ENCODE results near the gene AMH.
A peak's percentile ranks its signal among the peaks of the same experiment; 100 is the strongest.

Gene AMH

GRCh38 chr19:2236314-2237050 is 12.6 kb upstream of the AMH start, which contains the start of the genes PLEKHJ1 and SF3A2:
PLEKHJ1 (minus strand) TSS chr19:2236329; CDS start chr19:2236248, 81 bp downstream.
SF3A2 (plus strand) TSS chr19:2236824; CDS start chr19:2243419, 6,595 bp downstream.
- peak; percentile 98 for DNase-seq

- DNase-seq = no peak
These were observed 11.9 kb upstream of the AMH start for GRCh38 chr19:2237051-2237868.

DNA sequence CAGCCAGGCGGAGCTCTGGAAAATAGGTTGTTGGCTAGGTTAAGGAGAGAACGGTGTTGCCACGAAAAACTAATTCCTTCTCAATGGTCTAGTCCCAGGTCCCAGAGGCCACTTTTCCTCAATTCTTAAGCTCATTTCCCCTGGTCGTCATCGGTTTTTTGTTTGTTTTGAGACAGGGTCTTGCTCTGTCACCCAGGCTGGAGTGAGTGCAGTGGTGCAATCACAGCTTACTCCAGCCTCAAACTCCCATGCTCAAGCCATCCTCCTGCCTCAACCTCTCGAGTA is 11.3 kb upstream of the AMH start:
- no peak for DNase-seq

DNA sequence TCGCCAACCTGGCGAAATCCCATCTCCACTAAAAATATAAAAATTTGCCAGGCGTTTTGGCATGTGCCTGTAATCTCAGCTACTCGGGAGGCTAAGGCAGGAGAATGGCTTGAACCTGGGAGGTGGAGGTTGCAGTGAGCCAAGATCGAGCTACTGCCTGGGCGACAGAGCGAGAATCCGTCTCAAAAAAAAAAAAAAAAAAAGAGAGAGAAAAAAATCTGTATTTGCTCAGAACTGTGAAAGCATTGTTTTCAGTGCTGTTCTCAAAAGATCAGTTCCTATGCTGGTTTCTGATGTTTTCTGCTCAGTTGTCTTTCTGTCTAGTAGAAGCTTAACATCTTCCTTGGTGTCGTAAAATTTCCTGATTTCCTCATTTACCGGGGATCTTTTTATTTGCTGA is 9.9 kb upstream of the AMH start:
- no peak for DNase-seq

- DNase-seq = peak; percentile 41
These were observed 9.1 kb upstream of the AMH start for GRCh38 chr19:2239771-2240770.

DNA sequence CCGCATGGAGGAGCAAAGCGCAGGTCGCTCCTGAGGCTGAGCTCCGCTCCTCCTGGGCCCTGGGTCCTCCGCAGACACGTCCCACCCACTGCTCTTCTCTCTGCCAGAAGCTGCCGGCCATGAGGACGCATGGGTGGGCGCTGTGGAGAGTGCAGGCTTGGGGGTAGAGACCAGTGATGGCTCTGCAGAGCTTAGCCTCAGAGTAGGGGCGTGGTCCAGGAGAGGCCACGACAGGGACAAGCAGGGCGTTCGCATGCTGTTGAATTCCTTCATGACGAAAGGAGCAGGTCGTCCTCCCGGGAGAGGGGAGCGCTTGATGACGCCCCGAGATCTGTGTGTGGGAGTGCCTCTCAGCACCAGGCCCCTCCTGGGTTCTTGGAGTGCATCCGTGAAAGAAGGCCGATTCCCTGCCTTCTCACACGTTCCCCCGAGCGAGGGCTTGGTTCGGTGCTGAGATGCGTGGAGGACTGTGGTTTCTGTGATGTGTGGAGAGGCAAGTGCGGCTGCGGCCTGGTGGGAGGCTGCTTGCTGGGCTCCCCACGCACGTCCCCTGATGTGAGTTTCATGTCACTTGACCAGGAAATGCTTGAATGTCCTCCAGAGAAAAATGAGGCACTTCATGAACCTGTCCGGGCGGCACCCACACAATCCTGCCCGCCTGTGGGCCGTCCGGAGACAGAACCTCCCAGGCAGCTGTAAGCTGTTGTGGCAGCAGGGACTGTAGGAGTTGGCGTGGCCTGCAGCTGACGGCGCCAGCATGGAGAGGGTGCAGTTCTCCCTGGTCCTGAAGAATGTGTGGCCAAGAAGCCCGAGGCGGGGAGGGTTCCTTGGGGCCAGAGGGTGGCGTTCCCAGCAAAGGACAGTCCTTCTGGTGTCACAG is 8.0 kb upstream of the AMH start:
- no peak for DNase-seq

- no peak for DNase-seq
These were observed 7.0 kb upstream of the AMH start for GRCh38 chr19:2242092-2242537.

DNA sequence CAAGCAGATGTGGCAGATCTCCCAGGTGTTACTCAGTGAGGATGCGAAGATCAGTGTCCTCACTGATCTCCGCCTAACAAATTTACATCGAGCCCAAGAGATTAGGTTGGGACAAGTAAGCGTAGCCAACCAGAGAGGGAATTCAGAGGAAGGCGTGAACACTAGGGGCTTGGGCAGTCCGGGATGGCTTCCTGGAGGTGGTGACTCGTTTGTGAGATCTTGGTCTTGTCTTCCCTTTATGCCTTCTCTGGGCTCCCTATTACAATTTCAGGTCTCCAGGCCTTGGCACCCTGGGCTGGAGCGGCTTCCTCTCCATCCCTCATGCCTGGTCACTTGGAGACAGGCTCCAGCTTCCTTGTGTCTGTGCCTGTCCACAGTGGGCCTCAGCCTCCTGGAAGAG is 6.3 kb upstream of the AMH start:
- DNase-seq = no peak

GRCh38 chr19:2243274-2244124 is 5.6 kb upstream of the AMH start:
- no peak for DNase-seq

DNA sequence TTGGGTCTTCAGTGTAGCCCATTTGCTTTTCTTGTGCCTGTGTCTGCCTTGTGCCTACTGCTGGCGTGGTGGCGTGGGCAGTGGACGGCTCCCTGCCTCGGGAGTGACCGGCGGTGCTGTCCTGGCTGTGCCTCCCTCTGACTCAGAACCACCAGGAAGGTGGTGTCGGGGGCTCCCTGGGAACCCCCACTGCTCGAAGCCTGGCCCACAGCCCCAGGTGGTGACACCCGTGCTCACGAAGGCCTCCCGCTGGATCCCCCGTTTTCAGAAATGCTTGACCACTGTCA is 5.1 kb upstream of the AMH start:
- no peak for DNase-seq

- DNase-seq = no peak
These were observed 4.6 kb upstream of the AMH start for GRCh38 chr19:2244486-2244885.

DNA sequence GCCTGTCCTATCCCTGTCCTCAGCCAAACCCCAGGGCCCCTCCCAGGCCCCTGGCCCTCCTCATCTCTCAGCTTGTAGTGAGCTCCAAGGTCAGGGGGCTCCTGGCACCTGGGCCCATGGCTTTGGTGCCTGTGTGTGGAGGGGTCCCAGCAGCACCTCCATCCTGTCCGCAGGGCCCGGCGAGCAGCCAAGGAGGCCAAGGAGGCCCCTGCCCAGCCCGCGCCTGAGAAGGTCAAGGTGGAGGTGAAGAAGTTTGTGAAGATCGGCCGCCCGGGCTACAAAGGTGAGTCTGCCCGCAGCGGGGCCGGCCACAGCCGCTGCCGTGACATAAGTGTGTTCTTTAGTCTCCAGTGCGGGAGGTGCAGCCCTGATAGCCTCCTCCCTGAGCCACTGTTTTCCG is 3.9 kb upstream of the AMH start:
- DNase-seq = no peak

DNA sequence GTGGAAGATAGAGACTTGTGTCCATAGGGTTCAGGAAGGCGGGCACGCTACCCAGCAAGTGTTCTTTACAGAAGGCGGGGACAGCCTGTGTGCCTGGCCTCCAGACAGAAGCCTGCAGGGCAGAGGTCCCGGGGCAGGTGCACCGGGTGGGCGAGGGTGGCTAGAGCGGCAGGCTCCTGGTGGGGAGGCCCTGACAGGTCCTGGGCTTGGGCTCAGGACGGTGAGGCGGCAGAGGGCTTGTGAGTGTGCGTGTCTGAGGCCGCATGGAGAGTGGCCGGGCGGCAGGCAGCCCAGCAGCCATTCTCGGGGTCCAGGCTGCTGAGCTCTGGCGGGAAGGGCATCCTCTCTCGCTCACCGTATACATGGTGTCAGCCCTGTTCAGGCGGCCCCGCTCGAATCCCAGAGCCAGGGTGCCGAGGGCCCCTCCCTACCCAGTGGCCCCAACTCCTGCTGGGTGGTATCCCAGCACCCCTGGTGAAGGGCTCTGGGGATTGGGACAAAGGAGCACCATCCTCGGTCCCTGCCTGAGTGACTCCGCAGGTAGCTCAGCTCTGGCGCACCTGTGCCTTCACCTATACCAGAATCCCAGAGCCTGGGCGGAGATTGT is 3.0 kb upstream of the AMH start:
- DNase-seq = no peak

GRCh38 chr19:2246801-2247361 is 2.2 kb upstream of the AMH start:
- no peak for DNase-seq

DNA sequence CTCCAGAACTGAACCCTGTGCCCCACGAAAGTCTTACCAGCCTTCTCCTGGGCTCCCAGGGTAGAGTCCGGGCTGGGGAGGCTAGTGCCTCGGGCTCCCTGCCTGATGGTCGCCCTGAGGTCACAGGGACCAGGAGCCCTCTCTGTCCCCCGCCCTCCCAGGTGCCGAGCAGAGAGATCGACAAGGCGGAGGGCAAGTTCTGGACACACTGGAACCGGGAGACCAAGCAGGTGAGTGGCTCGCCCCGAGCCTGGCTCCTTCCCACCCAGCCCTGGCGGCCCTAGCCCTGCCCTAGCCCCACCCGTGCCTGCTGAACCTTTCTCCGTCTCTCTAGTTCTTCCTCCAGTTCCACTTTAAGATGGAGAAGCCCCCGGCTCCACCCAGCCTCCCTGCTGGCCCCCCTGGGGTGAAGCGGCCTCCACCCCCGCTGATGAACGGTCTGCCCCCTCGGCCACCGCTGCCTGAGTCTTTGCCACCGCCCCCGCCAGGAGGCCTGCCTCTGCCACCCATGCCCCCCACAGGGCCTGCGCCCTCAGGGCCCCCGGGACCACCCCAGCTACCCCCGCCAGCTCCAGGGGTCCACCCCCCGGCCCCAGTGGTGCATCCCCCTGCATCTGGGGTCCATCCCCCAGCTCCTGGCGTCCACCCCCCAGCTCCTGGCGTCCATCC is 1.6 kb upstream of the AMH start:
- DNase-seq = no peak

DNA sequence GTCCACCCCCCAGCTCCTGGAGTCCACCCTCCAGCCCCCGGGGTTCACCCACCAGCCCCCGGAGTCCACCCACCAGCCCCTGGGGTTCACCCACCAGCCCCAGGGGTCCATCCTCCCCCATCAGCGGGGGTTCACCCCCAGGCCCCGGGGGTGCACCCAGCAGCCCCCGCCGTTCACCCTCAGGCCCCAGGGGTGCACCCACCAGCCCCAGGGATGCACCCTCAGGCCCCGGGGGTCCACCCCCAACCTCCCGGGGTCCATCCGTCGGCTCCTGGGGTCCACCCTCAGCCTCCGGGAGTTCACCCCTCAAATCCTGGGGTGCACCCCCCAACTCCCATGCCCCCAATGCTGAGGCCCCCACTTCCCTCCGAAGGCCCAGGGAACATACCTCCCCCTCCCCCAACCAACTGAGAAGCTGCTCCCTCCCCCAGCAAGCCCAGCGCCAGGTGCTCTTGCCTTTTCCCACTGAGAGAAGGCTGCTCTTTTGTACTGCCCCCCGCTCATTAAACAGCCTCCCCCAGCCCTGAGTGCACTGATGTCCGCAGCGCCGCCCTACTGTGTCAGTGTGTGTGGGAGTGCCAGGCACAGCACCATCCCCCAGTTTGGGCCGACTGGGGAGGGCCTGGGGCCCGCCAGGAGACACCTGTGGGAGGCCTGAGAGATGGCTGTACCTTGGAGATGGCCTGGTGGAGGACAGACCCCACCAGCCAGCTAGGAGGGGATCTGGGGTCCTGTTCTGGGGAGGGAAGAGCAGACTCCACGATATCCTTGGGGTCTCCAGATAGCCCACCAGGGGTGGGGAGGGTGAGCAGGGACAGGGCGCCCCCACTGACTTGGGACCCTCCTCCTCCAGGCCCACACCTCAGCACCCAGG is 750 bp upstream of the AMH start:
- DNase-seq = no peak

GRCh38 chr19:2249880-2250765 is 1.0 kb downstream of the AMH start:
- no peak for DNase-seq

DNA sequence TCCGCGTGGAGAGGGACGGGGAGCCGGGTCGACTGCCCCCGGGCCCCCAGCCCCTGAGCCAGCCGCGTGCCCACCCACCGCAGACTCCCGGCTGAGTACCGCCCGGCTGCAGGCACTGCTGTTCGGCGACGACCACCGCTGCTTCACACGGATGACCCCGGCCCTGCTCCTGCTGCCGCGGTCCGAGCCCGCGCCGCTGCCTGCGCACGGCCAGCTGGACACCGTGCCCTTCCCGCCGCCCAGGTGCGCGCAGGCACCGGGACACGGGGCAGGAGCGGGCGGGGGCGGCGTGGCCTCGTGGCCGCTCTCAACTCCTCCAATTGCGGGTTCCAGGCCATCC is 1.6 kb downstream of the AMH start:
- DNase-seq = no peak
